Progenitor cell of endocrine pancreas (in vitro differentiated cells): Measurements from ENCODE around the gene C14orf132. TPM values are rescaled to one million over a fixed set of nuclear protein-coding genes. Genes with fewer than 3 reads are reported as not detected.
A peak's percentile ranks its signal among the peaks of the same experiment; 100 is the strongest.

Experiments used
- DNase-seq: peaks from one replicate; pipeline ENCODE4 v3.0.0; 2021; ENCODE audit warnings: low spot score; ENCODE audit not compliant: unreplicated experiment
- H3K27ac Mint-ChIP-seq: 2 replicates; pipeline ENCODE4 v1.8.0; 2021; ENCODE audit warnings: mild to moderate bottlenecking, moderate library complexity, mixed read lengths
- H3K27me3 Mint-ChIP-seq: 2 replicates; pipeline ENCODE4 v1.8.0; 2021; ENCODE audit warnings: mixed read lengths
- H3K36me3 Mint-ChIP-seq: 2 replicates; pipeline ENCODE4 v1.8.0; 2022; ENCODE audit warnings: mixed read lengths; ENCODE audit not compliant: insufficient read depth
- H3K4me1 Mint-ChIP-seq: 2 replicates; pipeline ENCODE4 v1.8.0; 2021; ENCODE audit warnings: low read depth, mixed read lengths
- H3K4me3 Mint-ChIP-seq: 2 replicates; pipeline ENCODE4 v1.8.0; 2021; ENCODE audit warnings: low read depth, mild to moderate bottlenecking, moderate library complexity, mixed read lengths
- H3K9me3 Mint-ChIP-seq: 2 replicates; pipeline ENCODE4 v1.8.0; 2021; ENCODE audit warnings: low read depth, mixed read lengths
- total RNA-seq: library from RNA; stranded (reverse); gene quantifications from 2 replicates; pipeline ENCODE4 v1.2.1, GENCODE V29; 2021
- TF ChIP-seq, protein P1 (sequence below): fragments of 200-600 bp; sonication (generic); IDR thresholded peaks from one replicate; pipeline ENCODE4 v1.5.0; 2021; ENCODE audit warnings: antibody characterized with exemption, mild to moderate bottlenecking; ENCODE audit not compliant: unreplicated experiment

Gene C14orf132
- total RNA-seq, 1 donor from 2014 or later, result 58.3 TPM

DNA sequence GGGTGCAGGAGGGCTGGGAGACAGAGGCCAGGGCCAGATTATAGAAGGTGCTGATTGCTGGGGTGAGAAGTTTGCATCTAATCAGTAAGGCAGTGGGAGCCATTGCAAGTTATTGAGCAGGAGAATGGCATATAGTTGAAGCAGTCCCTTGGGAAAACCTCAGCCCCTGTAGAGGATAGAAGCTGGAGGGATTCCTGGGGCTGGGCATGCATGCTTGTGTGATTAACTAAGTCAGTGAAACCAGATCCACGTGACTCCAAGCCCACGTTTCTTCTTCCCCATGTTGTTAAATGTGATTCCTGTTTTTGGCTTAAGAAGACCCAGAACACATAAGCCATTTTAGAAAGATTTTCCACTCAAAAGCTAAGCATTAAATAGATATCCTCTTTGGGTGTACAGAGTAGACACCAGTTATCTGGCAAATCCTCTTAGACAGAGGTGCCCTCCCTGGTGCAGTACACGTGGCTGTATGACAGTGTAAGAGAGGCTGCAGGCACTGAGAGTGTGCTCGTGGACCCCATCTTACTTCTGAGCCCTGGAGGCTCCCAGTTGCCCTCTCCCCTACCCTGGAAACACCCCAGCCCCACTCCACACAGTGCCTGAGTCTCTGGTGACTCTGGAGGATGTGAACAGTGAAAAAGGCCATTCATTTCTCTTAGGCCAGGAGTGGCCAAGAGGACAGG is 3.2 kb downstream of the C14orf132 start:
- Mint-ChIP-seq H3K9me3 (no peaks in the 10 kb centered on the region), H3K36me3 (peaks cover 4% of the 10 kb centered on the region), H3K4me3 (no peak overlapping the region), H3K27me3 (peaks cover 15% of the 10 kb centered on the region), H3K27ac (peak overlapping the region; percentile 53), H3K4me1 (peaks cover 7% of the 10 kb centered on the region)
- TF ChIP-seq, protein P1, sequence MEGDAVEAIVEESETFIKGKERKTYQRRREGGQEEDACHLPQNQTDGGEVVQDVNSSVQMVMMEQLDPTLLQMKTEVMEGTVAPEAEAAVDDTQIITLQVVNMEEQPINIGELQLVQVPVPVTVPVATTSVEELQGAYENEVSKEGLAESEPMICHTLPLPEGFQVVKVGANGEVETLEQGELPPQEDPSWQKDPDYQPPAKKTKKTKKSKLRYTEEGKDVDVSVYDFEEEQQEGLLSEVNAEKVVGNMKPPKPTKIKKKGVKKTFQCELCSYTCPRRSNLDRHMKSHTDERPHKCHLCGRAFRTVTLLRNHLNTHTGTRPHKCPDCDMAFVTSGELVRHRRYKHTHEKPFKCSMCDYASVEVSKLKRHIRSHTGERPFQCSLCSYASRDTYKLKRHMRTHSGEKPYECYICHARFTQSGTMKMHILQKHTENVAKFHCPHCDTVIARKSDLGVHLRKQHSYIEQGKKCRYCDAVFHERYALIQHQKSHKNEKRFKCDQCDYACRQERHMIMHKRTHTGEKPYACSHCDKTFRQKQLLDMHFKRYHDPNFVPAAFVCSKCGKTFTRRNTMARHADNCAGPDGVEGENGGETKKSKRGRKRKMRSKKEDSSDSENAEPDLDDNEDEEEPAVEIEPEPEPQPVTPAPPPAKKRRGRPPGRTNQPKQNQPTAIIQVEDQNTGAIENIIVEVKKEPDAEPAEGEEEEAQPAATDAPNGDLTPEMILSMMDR, result no peak
- DNase-seq, result no peak

DNA sequence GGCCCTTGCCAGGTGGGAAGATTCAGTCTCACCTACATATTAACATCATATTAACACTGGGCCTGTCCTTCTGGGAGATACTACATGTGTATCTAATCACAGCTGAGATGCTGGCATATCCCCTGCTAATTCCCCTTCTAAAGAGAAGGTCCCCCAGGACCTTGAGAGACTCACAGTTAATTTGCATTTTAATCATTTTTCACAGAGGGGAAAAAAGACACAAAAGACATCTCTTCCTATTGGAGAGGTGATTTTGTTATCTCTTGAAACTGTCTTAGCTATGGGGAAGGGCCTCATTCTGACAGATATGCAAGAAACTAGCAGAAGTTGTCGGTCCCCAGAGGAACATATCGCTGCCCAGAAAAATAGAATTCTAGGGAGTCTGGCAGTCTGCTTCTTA is 7.5 kb downstream of the C14orf132 start:
- Mint-ChIP-seq H3K4me1 (no peaks in the 10 kb centered on the region), H3K27me3 (no peaks in the 10 kb centered on the region), H3K36me3 (peaks cover 5% of the 10 kb centered on the region), H3K4me3 (no peak overlapping the region), H3K9me3 (no peaks in the 10 kb centered on the region), H3K27ac (no peak overlapping the region)
- TF ChIP-seq, protein P1, result no peak
- DNase-seq, result no peak

DNA sequence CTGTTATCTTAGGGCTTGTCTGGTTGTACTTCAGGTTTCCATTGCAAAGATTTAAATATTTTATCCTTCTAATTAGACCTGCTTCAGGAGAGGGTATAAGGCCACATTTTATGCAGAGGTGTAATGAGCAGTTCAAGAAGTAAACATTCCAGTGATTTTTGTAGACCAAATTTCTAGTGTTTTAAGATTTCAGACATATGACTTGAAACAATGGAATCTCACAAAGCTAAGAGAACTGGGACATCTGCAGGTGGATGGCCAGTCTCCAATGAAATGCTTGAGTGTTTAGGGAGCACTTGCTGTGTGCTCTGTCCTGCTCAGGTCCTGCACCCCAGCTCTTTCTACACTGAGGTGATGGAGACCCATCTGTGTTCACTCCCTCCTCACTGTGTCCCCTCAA is 7.9 kb downstream of the C14orf132 start:
- no peaks in the 10 kb centered on the region for H3K4me1 Mint-ChIP-seq
- peaks cover 5% of the 10 kb centered on the region for H3K36me3 Mint-ChIP-seq
- H3K27ac Mint-ChIP-seq, result no peak overlapping the region
- H3K9me3 Mint-ChIP-seq, result no peaks in the 10 kb centered on the region
- H3K4me3 Mint-ChIP-seq, result no peak overlapping the region
- DNase-seq, result no peak
- H3K27me3 Mint-ChIP-seq, result no peaks in the 10 kb centered on the region
- TF ChIP-seq, protein P1, result no peak

DNA sequence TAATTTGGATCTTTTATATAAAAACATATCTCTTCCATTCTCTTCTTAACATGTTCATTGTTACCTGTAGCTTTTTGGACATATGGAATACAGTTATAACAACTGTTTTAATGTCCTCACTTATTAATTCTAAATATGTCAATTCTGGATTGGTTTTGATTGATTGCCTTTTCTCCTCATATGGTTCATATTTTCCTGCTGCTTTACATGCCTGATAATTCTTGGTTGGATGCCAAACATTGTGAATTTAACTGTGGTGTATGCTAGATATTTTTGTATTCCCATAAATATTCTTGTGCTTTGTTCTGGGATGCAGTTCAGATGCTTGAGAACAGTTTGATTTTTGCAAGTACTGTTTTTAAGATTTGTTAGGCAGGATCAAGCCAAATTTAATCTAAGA is 10.8 kb downstream of the C14orf132 start:
- H3K9me3 Mint-ChIP-seq, result no peaks in the 10 kb centered on the region
- H3K4me1 Mint-ChIP-seq, result no peaks in the 10 kb centered on the region
- no peak for DNase-seq
- no peaks in the 10 kb centered on the region for H3K27me3 Mint-ChIP-seq
- no peak overlapping the region for H3K4me3 Mint-ChIP-seq
- H3K27ac Mint-ChIP-seq, result no peak overlapping the region
- peaks cover 5% of the 10 kb centered on the region for H3K36me3 Mint-ChIP-seq
- TF ChIP-seq, protein P1, result no peak

DNA sequence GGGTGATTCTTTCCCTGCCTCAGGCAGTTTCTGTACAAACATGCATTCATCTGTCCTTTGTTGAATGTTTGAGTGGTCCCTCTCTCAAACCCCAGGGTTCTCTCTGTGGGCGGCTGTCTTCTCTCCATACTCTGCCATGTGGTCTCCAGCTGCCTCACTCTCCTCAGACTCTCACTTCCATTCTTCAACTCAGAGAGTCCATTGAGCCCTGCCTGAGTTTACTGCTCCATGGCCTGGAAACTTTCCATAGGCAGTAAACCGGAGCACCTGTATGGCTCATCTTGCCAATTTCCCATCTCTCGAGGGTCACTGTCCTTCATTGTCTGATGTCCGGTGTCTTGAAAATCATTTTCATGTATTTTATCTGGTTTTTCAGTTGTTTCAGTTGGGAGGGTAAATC is 11.3 kb downstream of the C14orf132 start:
- TF ChIP-seq, protein P1, result no peak
- DNase-seq, result no peak
- Mint-ChIP-seq H3K9me3 (no peaks in the 10 kb centered on the region), H3K27me3 (no peaks in the 10 kb centered on the region), H3K27ac (no peak overlapping the region), H3K4me1 (no peaks in the 10 kb centered on the region), H3K4me3 (no peak overlapping the region), H3K36me3 (peaks cover 3% of the 10 kb centered on the region)
